ENCODE measurements around the gene EDC3.

DNA sequence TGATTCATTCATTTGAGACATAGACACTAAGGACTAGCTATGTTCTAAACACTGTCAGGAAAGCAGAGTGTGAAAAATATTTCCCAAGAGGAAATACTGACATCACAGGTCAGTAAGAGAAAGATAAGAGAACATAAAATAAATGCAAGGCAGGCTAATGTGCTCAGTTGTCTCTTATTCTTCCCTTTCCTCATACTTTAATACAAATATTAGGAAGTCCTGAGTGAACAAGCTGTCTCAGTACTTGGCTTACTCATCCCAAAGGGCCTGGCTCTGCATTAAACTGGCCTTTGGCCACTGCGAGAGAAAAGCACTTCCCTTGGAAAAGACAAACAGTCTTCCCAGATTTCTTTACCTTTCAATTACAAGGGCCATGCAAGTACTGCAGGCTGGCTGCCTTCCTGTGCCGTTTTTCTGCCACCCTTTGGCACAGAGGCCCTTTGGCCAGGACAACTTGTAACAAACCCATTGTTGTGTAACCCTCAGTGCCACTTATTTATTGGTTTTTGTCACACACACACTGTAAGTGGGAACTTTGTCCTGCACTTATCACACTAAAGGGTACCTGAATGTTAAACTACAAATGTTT, 31.7 kb downstream of the EDC3 start:
- no peak for TF ChIP-seq CTCF (conservative IDR thresholded peaks at IDR 0.05; ENCODE audit: low read depth, low read length)
- TF ChIP-seq EZH2 (IDR thresholded peaks at IDR 0.05; ENCODE audit: borderline replicate concordance, low read depth, low read length, poor library complexity, severe bottlenecking): no peak

Data from A673 (cell line).